Activated T-helper 1 cell treated with anti-CD3 and anti-CD28 coated beads, Interleukin-12 subunit alpha, Interleukin-12 subunit beta, Interleukin-2, Interleukin-4 antibody, amounts not matched to agents 30 ng/mL and 10 ng/mL and 1 ng/mL, durations not matched to agents 14 hours and 24 hours and 36 hours (primary cell): Measurements from ENCODE around the gene KIFBP. TPM values are rescaled to one million over a fixed set of nuclear protein-coding genes. Genes with fewer than 3 reads are reported as not detected.

Experiments
- DNase-seq: peaks from one replicate; pipeline ENCODE4 v3.0.0; 2021; ENCODE audit warnings: low spot score
- H3K27ac Mint-ChIP-seq: one replicate; pipeline ENCODE4 v1.8.0; 2021; ENCODE audit warnings: mild to moderate bottlenecking, mixed read lengths
- H3K27me3 Mint-ChIP-seq: one replicate; pipeline ENCODE4 v1.8.0; 2022; ENCODE audit warnings: mild to moderate bottlenecking, moderate library complexity, mixed read lengths; ENCODE audit not compliant: insufficient read depth
- H3K36me3 Mint-ChIP-seq: one replicate; pipeline ENCODE4 v1.8.0; 2021; ENCODE audit warnings: low read depth, mixed read lengths
- H3K4me1 Mint-ChIP-seq: one replicate; pipeline ENCODE4 v1.8.0; 2021; ENCODE audit warnings: low read depth, mixed read lengths
- H3K4me3 Mint-ChIP-seq: one replicate; pipeline ENCODE4 v1.8.0; 2021; ENCODE audit warnings: mild to moderate bottlenecking, moderate library complexity, mixed read lengths
- H3K9me3 Mint-ChIP-seq: one replicate; pipeline ENCODE4 v1.8.0; 2021; ENCODE audit warnings: mixed read lengths
- intact Hi-C: fragments of 100-400 bp; cut with micrococcal nuclease; formaldehyde crosslinking; loops from one replicate; pipeline ENCODE4 v1.15.1; 2024
- total RNA-seq: library from RNA; stranded (reverse); gene quantifications from 2 replicates; pipeline ENCODE4 v1.2.3, GENCODE V29; 2022

Gene KIFBP
- total RNA-seq, 1 donor from 2014 or later: 16.4 TPM

GRCh38 chr10:69045441-69046300 lies 57.1 kb downstream of the KIFBP start:
- peak; percentile 42 for DNase-seq
- H3K27me3 Mint-ChIP-seq: no peaks in the 10 kb centered on the region
- H3K4me1 Mint-ChIP-seq: peaks cover 54% of the 10 kb centered on the region
- H3K36me3 Mint-ChIP-seq: peaks cover 3% of the 10 kb centered on the region
- intact Hi-C loops: loop anchor here (1.0 to 5.0 kb wide), 7 partner anchors 10 to 272 kb away; partner anchors contain the start of gene VPS26A
- H3K27ac Mint-ChIP-seq: peak overlapping the region; percentile 99
- peak overlapping the region; percentile 76 for H3K4me3 Mint-ChIP-seq
- H3K9me3 Mint-ChIP-seq: no peaks in the 10 kb centered on the region

- Mint-ChIP-seq H3K4me3 (no peak overlapping the region), H3K27me3 (no peaks in the 10 kb centered on the region), H3K27ac (peak overlapping the region; percentile 89), H3K4me1 (peaks cover 66% of the 10 kb centered on the region), H3K36me3 (peaks cover 3% of the 10 kb centered on the region), H3K9me3 (no peaks in the 10 kb centered on the region)
- DNase-seq: no peak
- intact Hi-C loops: loop anchor here (5.0 kb wide), 1 partner anchor 270 kb away; no protein-coding TSS in a partner anchor
Observed at GRCh38 chr10:69047111-69047832, 58.7 kb downstream of the KIFBP start.

- intact Hi-C loops: loop anchor here (2.0 to 5.0 kb wide), 2 partner anchors 167 to 269 kb away; no protein-coding TSS in a partner anchor
- H3K4me1 Mint-ChIP-seq: peaks cover 74% of the 10 kb centered on the region
Observed at GRCh38 chr10:69048103-69048502, 59.5 kb downstream of the KIFBP start.

DNA sequence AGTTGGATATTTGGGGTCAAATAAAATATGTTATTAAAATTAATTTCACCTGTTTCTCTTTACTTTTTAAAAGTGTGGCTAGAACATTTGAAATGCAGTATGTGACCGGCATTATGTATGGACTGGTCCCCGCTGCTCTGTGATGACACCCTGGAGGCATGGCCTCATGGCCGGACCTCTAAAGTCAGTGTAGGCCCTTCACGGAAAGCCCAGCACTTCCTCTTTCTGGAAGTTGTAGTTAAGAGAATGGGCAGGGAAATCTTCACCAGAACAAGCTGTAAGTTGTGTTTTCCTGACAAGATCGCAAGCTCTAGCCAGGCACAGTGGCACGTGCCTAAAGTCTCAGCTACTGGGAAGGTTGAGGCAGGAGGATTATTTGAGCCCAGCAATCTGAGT lies 61.0 kb downstream of the KIFBP start:
- Mint-ChIP-seq H3K9me3 (no peaks in the 10 kb centered on the region), H3K36me3 (peaks cover 6% of the 10 kb centered on the region), H3K27me3 (no peaks in the 10 kb centered on the region), H3K4me3 (no peak overlapping the region), H3K27ac (no peak overlapping the region), H3K4me1 (peaks cover 66% of the 10 kb centered on the region)
- no peak for DNase-seq
- intact Hi-C loops: loop anchor here (2.0 to 5.0 kb wide), 2 partner anchors 165 to 268 kb away; no protein-coding TSS in a partner anchor

More at GRCh38 chr10:69048103-69048502, 59.5 kb downstream of the KIFBP start:
- H3K9me3 Mint-ChIP-seq: no peaks in the 10 kb centered on the region
- H3K27ac Mint-ChIP-seq: peak overlapping the region; percentile 89
- peaks cover 6% of the 10 kb centered on the region for H3K36me3 Mint-ChIP-seq
- H3K27me3 Mint-ChIP-seq: no peaks in the 10 kb centered on the region
- DNase-seq: peak; percentile 14
- no peak overlapping the region for H3K4me3 Mint-ChIP-seq

GRCh38 chr10:69051303-69051702 lies 62.7 kb downstream of the KIFBP start:
- Mint-ChIP-seq H3K27ac (peak overlapping the region; percentile 46), H3K9me3 (no peaks in the 10 kb centered on the region)
- intact Hi-C loops: no loop called here

GRCh38 chr10:69051710-69052487 lies 63.3 kb downstream of the KIFBP start:
- Mint-ChIP-seq H3K36me3 (peaks cover 3% of the 10 kb centered on the region), H3K9me3 (no peaks in the 10 kb centered on the region), H3K27me3 (no peaks in the 10 kb centered on the region), H3K4me1 (peaks cover 68% of the 10 kb centered on the region), H3K27ac (peak overlapping the region; percentile 46), H3K4me3 (no peak overlapping the region)
- no peak for DNase-seq
- intact Hi-C loops: no loop called here

More at GRCh38 chr10:69051303-69051702, 62.7 kb downstream of the KIFBP start:
- Mint-ChIP-seq H3K36me3 (peaks cover 3% of the 10 kb centered on the region), H3K4me3 (no peak overlapping the region), H3K27me3 (no peaks in the 10 kb centered on the region), H3K4me1 (peaks cover 67% of the 10 kb centered on the region)
- peak; percentile 17 for DNase-seq

DNA sequence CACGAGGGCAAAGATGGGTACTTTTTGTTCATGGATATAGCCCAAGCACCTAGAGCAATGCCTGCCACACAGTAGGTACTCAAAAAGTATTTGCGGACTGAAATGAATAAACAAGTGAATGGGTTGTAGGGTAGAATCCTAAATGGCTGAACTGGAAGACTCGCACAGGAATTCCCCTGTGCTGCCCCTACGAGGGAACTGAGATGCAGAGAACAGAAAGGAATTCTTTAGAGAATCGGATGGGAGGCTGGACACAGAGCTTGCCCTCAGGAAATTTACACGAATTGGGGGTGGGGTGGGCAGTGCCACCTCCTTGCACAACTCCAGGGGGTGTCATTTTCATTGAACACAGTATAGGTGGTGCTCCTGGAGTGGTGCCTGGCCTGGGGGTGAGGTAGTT lies 64.1 kb downstream of the KIFBP start:
- no peaks in the 10 kb centered on the region for H3K9me3 Mint-ChIP-seq
- peaks cover 68% of the 10 kb centered on the region for H3K4me1 Mint-ChIP-seq
- H3K27ac Mint-ChIP-seq: peak overlapping the region; percentile 50
- H3K36me3 Mint-ChIP-seq: peaks cover 3% of the 10 kb centered on the region
- no peaks in the 10 kb centered on the region for H3K27me3 Mint-ChIP-seq
- H3K4me3 Mint-ChIP-seq: no peak overlapping the region
- intact Hi-C loops: no loop called here
- no peak for DNase-seq

- Mint-ChIP-seq H3K9me3 (no peaks in the 10 kb centered on the region), H3K36me3 (peaks cover 3% of the 10 kb centered on the region), H3K4me3 (no peak overlapping the region), H3K4me1 (peaks cover 56% of the 10 kb centered on the region), H3K27ac (peak overlapping the region; percentile 84), H3K27me3 (no peaks in the 10 kb centered on the region)
- DNase-seq: no peak
- intact Hi-C loops: loop anchor here (1.0 kb wide), 3 partner anchors 10 to 32 kb away; no protein-coding TSS in a partner anchor
Observed at GRCh38 chr10:69055241-69055640, 66.6 kb downstream of the KIFBP start.

DNA sequence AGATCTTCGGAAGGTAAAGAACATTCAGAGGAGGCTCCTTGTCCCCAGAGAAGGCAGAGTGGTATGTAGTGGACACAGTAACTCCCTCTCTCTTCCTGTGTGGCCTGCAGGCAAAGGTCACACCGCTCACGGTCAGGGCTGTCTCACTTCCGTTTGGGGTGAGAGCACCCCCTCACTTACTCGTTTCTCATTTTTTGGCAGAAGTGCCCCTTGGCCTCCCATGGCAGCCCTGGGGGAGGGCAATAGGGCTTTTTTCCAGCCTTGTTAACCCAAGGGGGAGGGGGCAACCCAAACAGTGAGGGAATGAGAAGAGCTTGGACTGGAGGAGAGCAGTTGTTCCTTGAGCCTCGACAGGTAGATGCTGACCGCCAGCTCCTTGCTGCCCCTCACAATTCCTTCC lies 67.5 kb downstream of the KIFBP start:
- Mint-ChIP-seq H3K27ac (peak overlapping the region; percentile 84), H3K4me1 (peaks cover 56% of the 10 kb centered on the region), H3K9me3 (no peaks in the 10 kb centered on the region), H3K27me3 (no peaks in the 10 kb centered on the region), H3K4me3 (no peak overlapping the region), H3K36me3 (peaks cover 3% of the 10 kb centered on the region)
- intact Hi-C loops: no loop called here
- no peak for DNase-seq

DNA sequence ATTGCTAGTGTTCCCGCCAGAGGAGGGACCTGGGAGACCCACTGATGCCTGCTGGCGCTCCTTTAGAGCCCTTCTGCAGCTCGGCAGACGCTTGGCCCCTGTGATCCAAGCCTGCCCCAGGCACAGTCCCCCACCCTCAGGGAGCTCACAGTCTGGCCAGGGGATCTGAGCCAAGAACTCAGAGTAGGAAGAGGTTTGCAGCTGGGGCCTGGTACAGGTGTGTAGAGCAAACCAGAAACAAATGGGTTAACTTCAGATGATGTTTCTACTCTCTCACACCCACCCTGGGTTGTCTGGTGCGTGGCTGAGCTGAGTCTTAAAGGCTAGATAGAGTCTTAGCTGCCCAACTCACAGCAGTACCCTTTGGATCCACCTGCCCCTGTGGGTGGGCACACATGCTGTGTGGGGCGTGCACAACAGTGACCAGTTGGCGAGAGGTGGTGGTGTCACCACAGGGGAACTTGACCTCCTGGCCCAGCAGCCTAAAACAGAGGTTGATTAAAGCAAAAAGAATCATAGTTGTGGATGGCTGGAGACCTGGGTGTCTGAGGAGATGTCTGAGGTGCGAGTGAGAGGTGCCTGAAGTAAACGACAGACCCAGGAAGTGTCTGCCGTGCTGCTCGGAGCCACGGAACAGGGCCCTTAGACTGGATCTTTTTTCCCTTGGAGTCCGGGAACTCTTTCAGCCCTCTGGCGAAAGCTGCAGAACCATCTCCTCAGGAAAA lies 68.1 kb downstream of the KIFBP start:
- Mint-ChIP-seq H3K27me3 (no peaks in the 10 kb centered on the region), H3K9me3 (no peaks in the 10 kb centered on the region), H3K4me1 (peaks cover 56% of the 10 kb centered on the region), H3K4me3 (no peak overlapping the region), H3K36me3 (peaks cover 5% of the 10 kb centered on the region), H3K27ac (peak overlapping the region; percentile 84)
- intact Hi-C loops: no loop called here
- DNase-seq: no peak

GRCh38 chr10:69057261-69057950 lies 68.8 kb downstream of the KIFBP start:
- intact Hi-C loops: no loop called here
- Mint-ChIP-seq H3K36me3 (peaks cover 5% of the 10 kb centered on the region), H3K27ac (peak overlapping the region; percentile 81), H3K4me1 (peaks cover 57% of the 10 kb centered on the region), H3K27me3 (no peaks in the 10 kb centered on the region), H3K9me3 (no peaks in the 10 kb centered on the region), H3K4me3 (peak overlapping the region; percentile 23)
- DNase-seq: no peak
